ENCODE measurements around the gene CARMIL3. TPM values are rescaled to one million over a fixed set of nuclear protein-coding genes. Genes with fewer than 3 reads are reported as not detected.

CARMIL3 gene
- total RNA-seq, 2 donors from 2014 or later: 0.59 to 3.9 TPM

DNA sequence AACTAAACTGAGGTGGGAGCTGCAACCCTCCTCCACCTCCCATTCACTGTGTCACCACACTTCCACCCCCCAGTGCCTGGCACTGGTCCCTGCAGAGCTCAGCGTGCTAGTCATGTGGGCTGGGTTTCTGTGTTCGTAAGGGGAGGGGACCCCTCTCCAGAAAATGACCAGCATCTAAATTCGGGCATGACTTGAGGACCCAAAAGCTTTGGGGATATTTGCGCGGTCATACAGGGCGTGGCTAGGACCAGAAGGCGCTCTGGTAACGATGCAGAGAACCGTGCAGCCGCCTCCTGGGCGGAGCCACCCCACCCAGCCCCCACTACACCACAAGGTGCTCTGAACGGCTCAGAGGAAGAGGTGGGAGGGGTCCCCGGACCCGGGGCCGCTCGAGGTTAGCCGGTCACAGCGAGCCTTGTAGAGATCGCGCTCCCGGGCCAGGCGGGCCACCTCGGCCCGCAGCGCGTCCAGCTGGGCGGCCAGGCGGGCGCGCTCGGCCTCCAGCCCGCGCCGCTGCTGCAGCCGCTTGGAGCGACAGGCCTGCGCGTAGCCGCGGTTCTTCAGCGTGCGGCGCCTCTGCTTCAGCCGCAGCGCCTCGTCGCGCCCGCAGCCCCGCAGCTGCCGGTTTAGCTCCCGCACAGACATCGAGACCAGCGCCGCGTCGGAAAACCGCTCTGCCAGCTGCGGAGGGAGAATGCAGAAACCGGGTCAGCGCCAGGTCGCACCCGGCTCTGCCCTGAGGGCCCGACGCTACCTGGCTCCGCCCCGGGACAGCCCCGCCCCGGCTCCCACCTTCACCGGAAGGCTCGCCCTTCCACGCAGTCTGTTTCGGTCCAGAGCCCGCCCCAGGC is 29.3 kb downstream of the CARMIL3 start:
- no peaks in the 10 kb centered on the region for H3K9me3 ChIP-seq
- H3K27me3 ChIP-seq (replicated peaks; ENCODE audit: insufficient read depth): no peaks in the 10 kb centered on the region
- peak overlapping the region; percentile 47 to 59 for H3K4me3 ChIP-seq
- WGBS: under 1% methylated on average over 35 of the region's 74 CpGs
- H3K4me1 ChIP-seq (replicated peaks): peaks cover 4% of the 10 kb centered on the region
- H3K36me3 ChIP-seq: no peaks in the 10 kb centered on the region
- peak overlapping the region; percentile 59 to 72 for H3K27ac ChIP-seq
- intact Hi-C loops (cut with DNase I): no loop called here
- TF ChIP-seq POLR2AphosphoS5 (IDR thresholded peaks at IDR 0.05): peak; percentile 25
- no peak for TF ChIP-seq CTCF (IDR thresholded peaks at IDR 0.05)
- DNase-seq (ENCODE audit: low spot score): peak; percentile 54

DNA sequence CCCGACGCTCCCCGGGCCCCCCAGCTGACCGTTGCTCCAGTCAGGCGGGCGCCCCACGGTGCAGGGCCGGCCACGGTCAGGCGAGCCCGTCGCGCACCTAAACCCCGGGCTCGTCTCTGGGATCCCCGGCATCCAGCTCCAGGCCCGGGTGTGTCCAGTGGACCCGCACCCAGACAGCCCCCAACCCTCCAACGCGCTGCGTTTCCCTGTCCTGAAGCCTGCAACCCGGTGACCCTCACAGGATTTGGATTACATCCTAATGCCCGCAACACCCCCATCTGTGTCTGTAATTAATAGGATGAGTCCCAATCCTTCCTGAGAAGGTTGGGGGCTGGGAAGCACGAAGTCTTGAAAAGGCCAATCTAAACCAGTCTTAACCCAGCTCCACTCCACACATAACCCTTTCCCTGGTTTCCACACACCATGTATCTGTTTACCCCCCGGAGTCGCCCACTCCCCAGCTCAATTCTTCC is 30.0 kb downstream of the CARMIL3 start:
- WGBS: 19% methylated on average over 26 of the region's 26 CpGs
- H3K27me3 ChIP-seq (replicated peaks; ENCODE audit: insufficient read depth): no peaks in the 10 kb centered on the region
- peaks cover 4% of the 10 kb centered on the region for H3K4me1 ChIP-seq (replicated peaks)
- intact Hi-C loops (cut with DNase I): no loop called here
- no peak for DNase-seq (ENCODE audit: low spot score)
- peak overlapping the region; percentile 59 to 72 for H3K27ac ChIP-seq
- no peaks in the 10 kb centered on the region for H3K9me3 ChIP-seq
- no peaks in the 10 kb centered on the region for H3K36me3 ChIP-seq
- H3K4me3 ChIP-seq: peak overlapping the region; percentile 47 to 59
- TF ChIP-seq POLR2AphosphoS5 (IDR thresholded peaks at IDR 0.05) (no peak), POLR2A (IDR thresholded peaks at IDR 0.05) (no peak), CTCF (IDR thresholded peaks at IDR 0.05) (no peak)

- Histone ChIP-seq H3K4me1 (replicated peaks) (peaks cover 4% of the 10 kb centered on the region), H3K27ac (no peak overlapping the region), H3K9me3 (no peaks in the 10 kb centered on the region), H3K27me3 (replicated peaks; ENCODE audit: insufficient read depth) (no peaks in the 10 kb centered on the region), H3K36me3 (no peaks in the 10 kb centered on the region), H3K4me3 (no peak overlapping the region)
- DNase-seq (ENCODE audit: low spot score): no peak
- intact Hi-C loops (cut with DNase I): no loop called here
- TF ChIP-seq POLR2AphosphoS5 (IDR thresholded peaks at IDR 0.05): no peak
- TF ChIP-seq CTCF (IDR thresholded peaks at IDR 0.05): no peak
- TF ChIP-seq POLR2A (IDR thresholded peaks at IDR 0.05): no peak
- 91% methylated on average over 5 of the region's 5 CpGs for WGBS
Observed at GRCh38 chr14:24082411-24083080, 30.7 kb downstream of the CARMIL3 start.

DNA sequence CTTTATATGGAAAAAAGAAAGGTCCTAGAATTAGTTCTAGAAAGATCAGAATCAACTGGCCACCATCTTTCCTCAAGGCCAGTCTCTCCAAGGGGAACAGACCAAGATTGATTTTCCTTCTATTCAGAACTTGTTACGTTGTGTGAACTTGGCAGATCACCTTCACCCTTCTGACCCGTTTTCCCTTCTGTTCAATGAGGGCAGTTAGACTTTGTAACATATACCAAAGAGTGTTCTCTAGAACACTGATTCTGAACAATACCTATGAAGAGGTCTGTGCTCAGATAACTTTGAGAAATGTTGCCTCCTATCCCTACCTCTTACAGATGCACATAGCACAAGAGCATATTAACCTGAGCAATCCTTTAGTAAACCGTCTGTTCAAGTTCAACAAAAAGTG is 31.7 kb downstream of the CARMIL3 start:
- H3K27ac ChIP-seq: no peak overlapping the region
- intact Hi-C loops (cut with DNase I): no loop called here
- DNase-seq (ENCODE audit: low spot score): no peak
- no peaks in the 10 kb centered on the region for H3K36me3 ChIP-seq
- TF ChIP-seq CTCF (IDR thresholded peaks at IDR 0.05) (no peak), POLR2A (IDR thresholded peaks at IDR 0.05) (no peak), POLR2AphosphoS5 (IDR thresholded peaks at IDR 0.05) (no peak)
- peaks cover 4% of the 10 kb centered on the region for H3K4me1 ChIP-seq (replicated peaks)
- H3K9me3 ChIP-seq: no peaks in the 10 kb centered on the region
- 90% methylated on average over 3 of the region's 3 CpGs for WGBS
- H3K4me3 ChIP-seq: no peak overlapping the region
- H3K27me3 ChIP-seq (replicated peaks; ENCODE audit: insufficient read depth): no peaks in the 10 kb centered on the region

Data from prostate gland (tissue), 2 donors.